Right lobe of liver (tissue), 6 donors: ENCODE data around the gene CDKAL1. TPM values are rescaled to one million over a fixed set of nuclear protein-coding genes. Genes with fewer than 3 reads are reported as not detected.
A peak's percentile ranks its signal among the peaks of the same experiment; 100 is the strongest.

Experiments used
- ATAC-seq, 4 donors: fragments of 200-7000 bp; cut with Tn5 transposase; one replicate each; pipeline ENCODE4 v1.9.1; 2020; ENCODE audit warnings: mild to moderate bottlenecking in 4 of 4, moderate library complexity in 4 of 4
- DNase-seq, 3 donors: peaks; one replicate each; pipeline ENCODE4 v3.0.0-alpha.2; 2020
- H3K27ac ChIP-seq, 3 donors: fragments of 200-600 bp; one replicate each; pipeline ENCODE4 v1.8.0; 2022
- H3K27me3 ChIP-seq, 2 donors: fragments of 200-600 bp; one replicate each; pipeline ENCODE4 v1.8.0; 2022
- H3K36me3 ChIP-seq, 4 donors: fragments of 200-600 bp; sonication (generic) in 1 of 4; one replicate each; pipeline versions ENCODE4 v1.5.1 to v1.8.0; 2017 to 2022; ENCODE audit warnings: control low read depth in 1 of 4
- H3K4me1 ChIP-seq, 4 donors: fragments of 200-600 bp; sonication (generic) in 1 of 4; one replicate each; pipeline versions ENCODE4 v1.5.1 to v1.8.0; 2017 to 2022; ENCODE audit warnings: control low read depth in 1 of 4
- H3K4me3 ChIP-seq, 3 donors: fragments of 200-600 bp; one replicate each; pipeline ENCODE4 v1.8.0; 2022
- H3K9me3 ChIP-seq, 4 donors: fragments of 200-600 bp; sonication (generic) in 1 of 4; one replicate each; pipeline versions ENCODE4 v1.5.1 to v1.8.0; 2017 to 2022; ENCODE audit warnings: control low read depth in 1 of 4
- CTCF ChIP-seq, 4 donors: fragments of 200-600 bp in 3 of 4; fragments of 450-650 bp in 1 of 4; IDR thresholded peaks; one replicate each; pipeline versions ENCODE4 v1.5.1 to v1.8.0; 2016 to 2022; ENCODE audit warnings: antibody characterized with exemption in 4 of 4, mild to moderate bottlenecking in 2 of 4
- POLR2A ChIP-seq: fragments of 450-650 bp; IDR thresholded peaks from one replicate; pipeline ENCODE4 v1.6.1; 2017; ENCODE audit warnings: antibody characterized with exemption, mild to moderate bottlenecking
- WGBS: methylation state at CpG from one replicate; pipeline ENCODE4 v1.1.6; 2018; ENCODE audit warnings: low coverage, low lambda C conversion rate; ENCODE audit not compliant: insufficient coverage; ENCODE audit errors: missing lambda C conversion rate; 5-methylcytosine and 5-hydroxymethylcytosine counted together
- intact Hi-C, 2 donors: fragments of 100-400 bp; cut with DNase I; formaldehyde crosslinking; loops; one replicate each; pipeline versions ENCODE4 v1.11.2 to v1.14.1; 2022
- total RNA-seq, 6 experiments: library from RNA; depleted of rRNA in 2 of 6; stranded (reverse); fragments of >200 nt in 2 of 6; fragmentation: NEBNext Ultra II Directional in 3 of 6; extraction: Animal tissue kit (Norgen Biotek cat#: 25700) in 3 of 6; gene quantifications; one replicate each; pipeline versions ENCODE4 v1.1.0 to v1.2.4, GENCODE V29; 2016 to 2023
- donor health status: DM: no; HTN: yes; CAD: no.
- donor health status: DM: no; HTN: no; CAD: no.
- donor health status: DM: no; HTN: no; CAD: no.
- donor health status: DM: no; HTN: yes; CAD: no.
- donor health status: DM: no; HTN: yes; CAD: no.

The CDKAL1 gene
- total RNA-seq, 6 experiments from 2014 or later = 4.5 to 7.0 (median 6.2) TPM

DNA sequence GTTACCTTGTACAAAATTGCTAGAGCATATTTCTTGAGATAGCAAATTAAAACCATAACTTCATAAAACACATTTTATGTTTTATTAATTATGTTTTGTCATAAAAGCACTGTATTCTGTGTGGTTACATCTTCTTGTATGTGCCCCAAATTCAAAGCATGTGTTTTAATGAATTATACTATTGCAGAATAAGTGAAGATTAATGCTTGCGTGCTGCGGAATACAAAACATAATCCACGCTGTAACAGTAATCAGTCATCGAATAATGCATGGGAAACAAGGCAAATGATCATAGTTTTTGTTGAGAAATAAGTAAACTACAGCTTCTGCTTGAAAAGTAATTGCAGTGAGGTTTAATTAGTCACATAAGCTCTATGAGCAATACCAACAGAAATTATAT is 600.1 kb downstream of the CDKAL1 start:
- intact Hi-C loops = no loop called here
- Histone ChIP-seq H3K27me3 (no peaks in the 10 kb centered on the region), H3K36me3 (no peaks in the 10 kb centered on the region), H3K4me3 (no peak overlapping the region), H3K9me3 (no peaks in the 10 kb centered on the region), H3K4me1 (peaks cover 0 to 10% (median 4%) of the 10 kb centered on the region in 4 donors), H3K27ac (no peak overlapping the region)
- no peak for ATAC-seq
- no peak for DNase-seq
- 96% methylated on average over 4 of the region's 4 CpGs for WGBS
- no peak for TF ChIP-seq POLR2A
- TF ChIP-seq CTCF (IDR thresholded peaks at IDR 0.05) = no peak

DNA sequence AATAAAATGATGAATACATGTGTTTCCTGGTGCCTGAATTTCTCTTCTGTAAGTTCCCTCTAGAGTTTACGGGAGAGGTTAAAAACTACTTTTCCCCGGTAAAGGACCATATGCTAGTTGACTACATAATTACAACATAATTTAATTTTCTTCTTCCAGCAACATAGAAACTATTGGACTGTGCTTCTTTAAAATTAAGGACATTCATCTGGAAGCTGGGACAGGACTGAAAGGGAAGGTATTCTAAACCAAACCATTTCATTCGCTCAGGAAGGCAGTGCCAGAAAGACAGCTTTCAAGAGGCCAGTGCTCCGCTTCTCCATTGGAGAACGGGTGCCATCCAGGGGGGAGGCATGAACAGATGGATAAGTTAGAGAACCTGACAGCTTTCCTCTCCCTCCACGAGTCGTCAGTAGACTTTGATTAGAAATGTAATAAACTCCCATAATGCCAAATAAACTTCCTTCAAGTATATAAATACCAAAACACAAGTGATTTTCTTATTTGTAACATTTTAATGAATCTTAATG is 601.3 kb downstream of the CDKAL1 start:
- intact Hi-C loops = no loop called here
- no peak for DNase-seq
- Histone ChIP-seq H3K27ac (no peak overlapping the region), H3K27me3 (no peaks in the 10 kb centered on the region), H3K4me3 (no peak overlapping the region), H3K4me1 (peaks cover 0 to 12% (median 4%) of the 10 kb centered on the region in 4 donors), H3K36me3 (no peaks in the 10 kb centered on the region), H3K9me3 (no peaks in the 10 kb centered on the region)
- WGBS = 98% methylated on average over 7 of the region's 7 CpGs
- ATAC-seq = no peak
- TF ChIP-seq CTCF (IDR thresholded peaks at IDR 0.05) (no peak), POLR2A (no peak)

- no peak for TF ChIP-seq CTCF (IDR thresholded peaks at IDR 0.05)
- no peak for TF ChIP-seq POLR2A
- Histone ChIP-seq H3K27me3 (no peaks in the 10 kb centered on the region), H3K4me3 (no peak overlapping the region), H3K27ac (no peak overlapping the region), H3K4me1 (peaks cover 0 to 27% (median 12%) of the 10 kb centered on the region in 4 donors), H3K36me3 (no peaks in the 10 kb centered on the region), H3K9me3 (no peaks in the 10 kb centered on the region)
- DNase-seq (no peak), ATAC-seq (no peak)
- no CpG with 5 or more reads among the region's 2 CpGs for WGBS
- intact Hi-C loops = no loop called here
These were observed 603.6 kb downstream of the CDKAL1 start for GRCh38 chr6:21137700-21138335.

GRCh38 chr6:21138336-21139069 is 604.2 kb downstream of the CDKAL1 start:
- peak; percentile 45 to 71 (median 51) for ATAC-seq
- no peaks in the 10 kb centered on the region for H3K36me3 ChIP-seq
- 33% methylated on average over 7 of the region's 8 CpGs for WGBS

More at GRCh38 chr6:21138336-21139069, 604.2 kb downstream of the CDKAL1 start:
- peak overlapping the region in 2 of 3 donors; percentile 29 to 63 for H3K27ac ChIP-seq
- H3K4me3 ChIP-seq = no peak overlapping the region
- DNase-seq = no peak
- TF ChIP-seq CTCF (IDR thresholded peaks at IDR 0.05) = no peak
- no peak for TF ChIP-seq POLR2A
- intact Hi-C loops = no loop called here
- H3K27me3 ChIP-seq = no peaks in the 10 kb centered on the region
- no peaks in the 10 kb centered on the region for H3K9me3 ChIP-seq
- H3K4me1 ChIP-seq = peaks cover 0 to 29% (median 13%) of the 10 kb centered on the region in 4 donors
